H1 (cell line): ENCODE results near the gene UBE4A. TPM values are rescaled to one million over a fixed set of nuclear protein-coding genes. Genes with fewer than 3 reads are reported as not detected.

ENCODE experiments used
- CTCF ChIA-PET: fragments of 300-600 bp; sonication (Branson Sonifier 250); formaldehyde crosslinking; loops from one replicate; lab custom pipeline; 2021; ENCODE audit not compliant: partially characterized antibody; lab: Charles Lee
- POLR2A ChIA-PET: fragments of 300-600 bp; sonication (Branson Sonifier 250); formaldehyde crosslinking; loops from one replicate; lab custom pipeline; 2021; ENCODE audit warnings: inconsistent platforms; ENCODE audit not compliant: partially characterized antibody; lab: Charles Lee
- DNase-seq, 2 experiments: peaks; one replicate each; pipeline versions ENCODE4 v3.0.0 to v3.0.0-alpha.2; 2010 to 2022; ENCODE audit warnings: low spot score in 2 of 2, low read depth in 1 of 2, mixed read lengths in 1 of 2
- FAIRE-seq: peaks from 2 replicates; lab custom pipeline; 2011; peaks lifted over from hg19 to GRCh38; lab: Jason Lieb, UNC
- H2AFZ ChIP-seq: 2 replicates; pipeline ENCODE4 v1.8.1; 2012; ENCODE audit warnings: low read length, inconsistent platforms
- H2AK5ac ChIP-seq: 2 replicates; pipeline ENCODE4 v1.6.1; 2013; ENCODE audit warnings: low read depth, low read length
- H2BK120ac ChIP-seq: replicated peaks from 2 replicates; pipeline ENCODE3; 2013; ENCODE audit warnings: low read depth, low read length, inconsistent platforms
- H2BK12ac ChIP-seq: 2 replicates; pipeline ENCODE4 v1.6.1; 2013; ENCODE audit warnings: low read depth, low read length
- H2BK15ac ChIP-seq: 2 replicates; pipeline ENCODE4 v1.6.1; 2013; ENCODE audit warnings: low read length
- H2BK20ac ChIP-seq: 2 replicates; pipeline ENCODE4 v1.6.1; 2013; ENCODE audit warnings: low read length
- H2BK5ac ChIP-seq: 2 replicates; pipeline ENCODE4 v1.6.1; 2013; ENCODE audit warnings: low read depth, low read length
- H3K14ac ChIP-seq: 2 replicates; pipeline ENCODE4 v1.6.1; 2013; ENCODE audit warnings: inconsistent platforms; ENCODE audit not compliant: insufficient read length
- H3K18ac ChIP-seq: 2 replicates; pipeline ENCODE4 v1.6.1; 2013; ENCODE audit warnings: low read length; ENCODE audit errors: extremely low read depth
- H3K23ac ChIP-seq: 2 replicates; pipeline ENCODE4 v1.6.1; 2013; ENCODE audit warnings: inconsistent platforms; ENCODE audit not compliant: insufficient read length
- H3K23me2 ChIP-seq: 2 replicates; pipeline ENCODE4 v1.6.1; 2013; ENCODE audit warnings: low read depth, low read length
- H3K27ac ChIP-seq: 2 replicates; pipeline ENCODE4 v1.6.1; 2011; ENCODE audit warnings: low read depth, low read length, inconsistent platforms
- H3K27me3 ChIP-seq, 4 experiments: replicated peaks in 1 of 4; 1 replicate in 1 of 4; 2 replicates in 3 of 4; pipeline versions ENCODE4 v1.6.1 to v1.8.1; 2011 to 2013; ENCODE audit warnings: low read length in 3 of 4, mild to moderate bottlenecking in 3 of 4, inconsistent platforms in 2 of 4, mixed read lengths in 2 of 4, moderate library complexity in 1 of 4; ENCODE audit not compliant: control insufficient read depth in 3 of 4, insufficient read depth in 3 of 4; ENCODE audit errors: extremely low read depth in 1 of 4
- H3K36me3 ChIP-seq, 4 experiments: 2 replicates each; pipeline versions ENCODE4 v1.6.1 to v1.8.1; 2011 to 2013; ENCODE audit warnings: mild to moderate bottlenecking in 4 of 4, low read length in 3 of 4, moderate library complexity in 2 of 4, control low read depth in 1 of 4, inconsistent platforms in 1 of 4; ENCODE audit not compliant: insufficient read depth in 4 of 4, control insufficient read depth in 2 of 4
- H3K4ac ChIP-seq: replicated peaks from 2 replicates; pipeline ENCODE3; 2013; ENCODE audit warnings: low read length, low read depth, mixed read lengths, inconsistent platforms; ENCODE audit not compliant: insufficient read length
- H3K4me1 ChIP-seq, 4 experiments: replicated peaks in 1 of 4; 1 replicate in 1 of 4; 2 replicates in 3 of 4; pipeline versions ENCODE4 v1.6.1 to v1.8.1; 2011 to 2013; ENCODE audit warnings: low read length in 3 of 4, inconsistent platforms in 2 of 4, mixed read lengths in 1 of 4; ENCODE audit not compliant: insufficient read depth in 4 of 4, control insufficient read depth in 3 of 4
- H3K4me2 ChIP-seq, 2 experiments: 2 replicates each; pipeline versions ENCODE4 v1.6.1 to v1.8.1; 2011 to 2013; ENCODE audit warnings: low read depth in 2 of 2, low read length in 2 of 2, control low read depth in 1 of 2, inconsistent platforms in 1 of 2, mild to moderate bottlenecking in 1 of 2; ENCODE audit not compliant: insufficient read depth in 1 of 2
- H3K4me3 ChIP-seq, 4 experiments: fragments of 200-600, 300-600 bp in 1 of 4; sonication (generic), shearing (Covaris generic), sonication (Bioruptor Twin) in 1 of 4; 2 replicates each; pipeline versions ENCODE4 v1.5.1 to v1.8.1; 2011 to 2016; ENCODE audit warnings: low read length in 4 of 4, low read depth in 3 of 4, control low read depth in 2 of 4, inconsistent platforms in 2 of 4, mild to moderate bottlenecking in 2 of 4, mixed read lengths in 1 of 4, moderate library complexity in 1 of 4; ENCODE audit not compliant: insufficient read depth in 2 of 4; ENCODE audit errors: extremely low read depth in 1 of 4
- H3K56ac ChIP-seq: replicated peaks from 2 replicates; pipeline ENCODE3; 2013; ENCODE audit warnings: low read depth, mild to moderate bottlenecking, mixed read lengths, low read length, inconsistent platforms; ENCODE audit not compliant: insufficient read length
- H3K79me1 ChIP-seq: 2 replicates; pipeline ENCODE4 v1.6.1; 2013; ENCODE audit warnings: low read depth, low read length, control low read depth
- H3K79me2 ChIP-seq, 2 experiments: 2 replicates each; pipeline versions ENCODE4 v1.6.1 to v1.8.1; 2012 to 2013; ENCODE audit warnings: low read length in 2 of 2, mild to moderate bottlenecking in 2 of 2, inconsistent platforms in 1 of 2; ENCODE audit not compliant: insufficient read depth in 2 of 2, control insufficient read depth in 1 of 2
- H3K9ac ChIP-seq, 4 experiments: replicated peaks in 1 of 4; 1 replicate in 1 of 4; 2 replicates in 3 of 4; pipeline versions ENCODE4 v1.6.1 to v1.8.1; 2011 to 2013; ENCODE audit warnings: low read depth in 3 of 4, low read length in 3 of 4, control low read depth in 2 of 4, mild to moderate bottlenecking in 2 of 4, moderate library complexity in 2 of 4, inconsistent platforms in 1 of 4; ENCODE audit errors: extremely low read depth in 1 of 4
- H3K9me3 ChIP-seq, 2 experiments: 2 replicates each; pipeline versions ENCODE4 v1.6.1 to v1.8.1; 2012 to 2013; ENCODE audit warnings: mild to moderate bottlenecking in 2 of 2, moderate library complexity in 2 of 2, control low read depth in 1 of 2, inconsistent platforms in 1 of 2, low read depth in 1 of 2, low read length in 1 of 2, mixed read lengths in 1 of 2; ENCODE audit not compliant: insufficient read depth in 2 of 2
- H4K20me1 ChIP-seq, 2 experiments: replicated peaks in 1 of 2; 2 replicates each; pipeline versions ENCODE3 to v1.8.1; 2011 to 2013; ENCODE audit warnings: inconsistent platforms in 2 of 2, low read length in 2 of 2, mild to moderate bottlenecking in 1 of 2; ENCODE audit not compliant: insufficient read depth in 2 of 2, control insufficient read depth in 1 of 2
- H4K5ac ChIP-seq: 2 replicates; pipeline ENCODE4 v1.6.1; 2013; ENCODE audit warnings: low read length, low read depth, mixed read lengths, inconsistent platforms; ENCODE audit not compliant: insufficient read length
- H4K8ac ChIP-seq: 2 replicates; pipeline ENCODE4 v1.8.0; 2013; ENCODE audit warnings: mild to moderate bottlenecking, moderate library complexity, low read length, inconsistent platforms; ENCODE audit not compliant: insufficient read depth; ENCODE audit errors: extremely low read depth
- H4K91ac ChIP-seq: replicated peaks from 2 replicates; pipeline ENCODE3; 2013; ENCODE audit warnings: low read length, mixed read lengths, inconsistent platforms; ENCODE audit not compliant: insufficient read length
- BACH1 ChIP-seq: IDR thresholded peaks from 2 replicates; pipeline ENCODE4 v1.6.1; 2012; ENCODE audit warnings: low read length, improper control_type of control experiment
- RFX5 ChIP-seq: IDR thresholded peaks from 2 replicates; pipeline ENCODE4 v1.6.1; 2011; ENCODE audit warnings: low read depth, low read length, improper control_type of control experiment, borderline replicate concordance
- WGBS, 2 experiments: shearing (Covaris generic) in 1 of 2; methylation state at CpG; one replicate each; pipeline versions ENCODE4 v1.1.6 to v1.1.7; 2013 to 2015; ENCODE audit warnings: low lambda C conversion rate in 2 of 2, mixed read lengths in 2 of 2, inconsistent platforms in 1 of 2, low coverage in 1 of 2, missing lambda C conversion rate in 1 of 2; ENCODE audit not compliant: insufficient replicate concordance in 2 of 2, insufficient coverage in 1 of 2, insufficient read length in 1 of 2; ENCODE audit errors: extremely low coverage in 1 of 2, missing lambda C conversion rate in 1 of 2; 5-methylcytosine and 5-hydroxymethylcytosine counted together
- polyA plus RNA-seq, 7 experiments: library from polyadenylated mRNA; depleted of rRNA in 3 of 7; stranded (reverse) in 5 of 7; unstranded in 2 of 7; fragments of >200 nt in 5 of 7; fragments of 200-250 nt in 2 of 7; gene quantifications; 1 replicate in 5 of 7; 2 replicates in 1 of 7; 4 replicates in 1 of 7; pipeline versions ENCODE4 v1.2.1 to v1.2.3, GENCODE V29; 2011 to 2013; ENCODE audit warnings: missing spikeins in 2 of 7, mixed read lengths in 2 of 7
- total RNA-seq: library from RNA; stranded (reverse); fragmentation: NEBNext Ultra II Directional; extraction: Animal tissue kit (Norgen Biotek cat#: 25700); gene quantifications from 2 replicates; pipeline ENCODE4 v1.2.1, GENCODE V29; 2021

The UBE4A gene
- total and polyA plus RNA-seq, 2 of the 8 experiments (the other 6 are each of a cell fraction or from before 2014, with no cell fraction given): 11.3 to 34.5 TPM

DNA sequence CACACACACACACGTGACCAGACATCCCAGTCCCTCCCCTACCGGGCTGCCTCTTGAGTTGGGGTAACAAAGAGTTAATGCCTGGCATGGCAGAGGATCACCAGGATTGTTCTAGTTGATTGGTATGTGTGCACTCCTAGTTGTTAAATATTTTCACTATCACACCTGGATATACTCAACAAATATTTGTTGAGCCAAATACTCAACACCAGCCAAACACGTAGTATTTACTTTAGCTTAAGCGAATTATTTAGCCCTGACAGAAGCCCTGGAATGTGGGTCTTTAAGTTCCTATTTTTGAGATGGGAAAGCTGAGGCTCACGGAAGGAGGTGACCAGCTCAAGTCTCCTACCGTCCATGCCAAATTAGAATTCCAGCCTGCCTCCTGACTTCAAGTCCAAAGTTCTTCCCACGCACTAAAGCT, 44.4 kb upstream of the UBE4A start:
- CTCF ChIA-PET: interaction anchor here (0.7 to 2.5 kb wide), 8 partner anchors 11 to 227 kb away, joined by 3 to 11 read pairs (median 3); partner anchors contain the start of gene CD3E
- H3K4me3 ChIP-seq: peak overlapping the region in 3 of 4 experiments; percentile 16 to 48 (median 28); a peak in 5 of 8 replicates
- peak overlapping the region; percentile 64 to 69 for H3K4me2 ChIP-seq

More for the DNA sequence above, 44.4 kb upstream of the UBE4A start:
- TF ChIP-seq RFX5 (no peak), BACH1 (no peak)
- TF ChIP-seq, all 59 proteins: peak for 0
- Histone ChIP-seq H2AK5ac (no peak overlapping the region), H3K9me3 (no peaks in the 10 kb centered on the region), H3K23ac (no peak overlapping the region), H2BK5ac (no peak overlapping the region), H3K36me3 (no peaks in the 10 kb centered on the region), H3K23me2 (peaks cover 9% of the 10 kb centered on the region; the same call in 1 of the 2 replicates), H4K20me1 (no peaks in the 10 kb centered on the region), H3K27me3 (peaks cover 0 to 4% (median 0%) of the 10 kb centered on the region in 4 experiments; a peak in 2 of 7 replicates), H3K27ac (no peak overlapping the region), H3K79me2 (no peaks in the 10 kb centered on the region), H3K4me1 (peaks cover 7 to 11% (median 7%) of the 10 kb centered on the region in 4 experiments), H3K9ac (no peak overlapping the region), H2BK20ac (no peak overlapping the region), H2BK12ac (peak overlapping the region; percentile 62; the same call in 1 of the 2 replicates), H3K56ac (no peak overlapping the region), H2BK15ac (no peak overlapping the region), H2BK120ac (no peak overlapping the region), H4K91ac (no peak overlapping the region), H4K5ac (no peak overlapping the region), H3K18ac (peak overlapping the region; percentile 26), H4K8ac (peak overlapping the region; percentile 69; the same call in 1 of the 2 replicates), H3K14ac (no peak overlapping the region), H2AFZ (peak overlapping the region; percentile 97), H3K79me1 (no peaks in the 10 kb centered on the region), H3K4ac (no peak overlapping the region)
- FAIRE-seq (no peak), DNase-seq (no peak)
- POLR2A ChIA-PET: interaction anchor here (1.2 kb wide), 1 partner anchor 55 kb away, joined by 3 read pairs; no protein-coding TSS in a partner anchor
- WGBS, 2 experiments: 59% methylated on average over 7 of the region's 7 CpGs; no CpG with 5 or more reads in 1 of the 2 experiments
